Keratinocyte (primary cell): ENCODE measurements around the gene NUAK1. TPM values are rescaled to one million over a fixed set of nuclear protein-coding genes. Genes with fewer than 3 reads are reported as not detected.

Source experiments
- DNase-seq: peaks from one replicate; pipeline ENCODE4 v3.0.0-alpha.2; 2011; ENCODE audit warnings: low read depth, missing footprints, low spot score
- FAIRE-seq: peaks from 2 replicates; lab custom pipeline; 2011; peaks lifted over from hg19 to GRCh38; lab: Jason Lieb, UNC
- H2AFZ ChIP-seq: 2 replicates; pipeline ENCODE4 v1.6.0; 2012; ENCODE audit warnings: low read length, control low read depth, inconsistent platforms; ENCODE audit not compliant: control insufficient read depth
- H3K27ac ChIP-seq: 2 replicates; pipeline ENCODE4 v1.5.1; 2011; ENCODE audit warnings: low read length; ENCODE audit not compliant: control insufficient read depth, insufficient read depth
- H3K27me3 ChIP-seq: 3 replicates; pipeline ENCODE4 v1.6.0; 2011; ENCODE audit warnings: low read length; ENCODE audit not compliant: control insufficient read depth, insufficient read depth; ENCODE audit errors: extremely low read depth
- H3K36me3 ChIP-seq, 2 experiments: 2 replicates in 1 of 2; 3 replicates in 1 of 2; pipeline ENCODE4 v1.5.1; 2011; ENCODE audit warnings: low read length in 2 of 2, mild to moderate bottlenecking in 1 of 2; ENCODE audit not compliant: control insufficient read depth in 2 of 2, insufficient read depth in 2 of 2; ENCODE audit errors: extremely low read depth in 1 of 2
- H3K4me1 ChIP-seq: 3 replicates; pipeline ENCODE4 v1.5.1; 2011; ENCODE audit warnings: low read length; ENCODE audit not compliant: control insufficient read depth, insufficient read depth; ENCODE audit errors: extremely low read depth
- H3K4me2 ChIP-seq: 3 replicates; pipeline ENCODE4 v1.6.0; 2011; ENCODE audit warnings: low read depth, low read length; ENCODE audit not compliant: control insufficient read depth, insufficient read depth; ENCODE audit errors: extremely low read depth
- H3K4me3 ChIP-seq, 3 experiments: fragments of 200-600 bp in 1 of 3; sonication (generic) in 1 of 3; 2 replicates in 2 of 3; 3 replicates in 1 of 3; pipeline ENCODE4 v1.5.1; 2011 to 2016; ENCODE audit warnings: low read length in 3 of 3, mild to moderate bottlenecking in 3 of 3, control low read depth in 2 of 3, inconsistent platforms in 1 of 3, low read depth in 1 of 3, mixed read lengths in 1 of 3, mixed run types in 1 of 3, moderate library complexity in 1 of 3; ENCODE audit not compliant: control insufficient read depth in 2 of 3, insufficient read depth in 2 of 3; ENCODE audit errors: extremely low read depth in 1 of 3
- H3K79me2 ChIP-seq: 2 replicates; pipeline ENCODE4 v1.6.0; 2012; ENCODE audit warnings: low read length; ENCODE audit not compliant: control insufficient read depth, insufficient read depth
- H3K9ac ChIP-seq: 3 replicates; pipeline ENCODE4 v1.6.0; 2011; ENCODE audit warnings: low read length; ENCODE audit not compliant: control insufficient read depth, insufficient read depth; ENCODE audit errors: extremely low read depth
- H3K9me1 ChIP-seq: 3 replicates; pipeline ENCODE4 v1.6.0; 2011; ENCODE audit warnings: low read length; ENCODE audit not compliant: control insufficient read depth, insufficient read depth; ENCODE audit errors: extremely low read depth
- H3K9me3 ChIP-seq: 2 replicates; pipeline ENCODE4 v1.5.1; 2012; ENCODE audit warnings: low read depth, low read length; ENCODE audit not compliant: control insufficient read depth
- H4K20me1 ChIP-seq: 3 replicates; pipeline ENCODE4 v1.6.0; 2011; ENCODE audit warnings: low read length; ENCODE audit not compliant: control insufficient read depth, insufficient read depth; ENCODE audit errors: extremely low read depth
- CTCF ChIP-seq, 3 experiments: IDR thresholded peaks in 1 of 3; conservative IDR thresholded peaks in 1 of 3; optimal IDR thresholded peaks in 1 of 3; 2 replicates in 2 of 3; 3 replicates in 1 of 3; pipeline versions ENCODE3 to v1.5.1; 2011; ENCODE audit warnings: low read length in 3 of 3, mild to moderate bottlenecking in 3 of 3, moderate library complexity in 2 of 3, control low read depth in 1 of 3, inconsistent platforms in 1 of 3; ENCODE audit not compliant: insufficient read depth in 2 of 3; ENCODE audit errors: extremely low read depth in 1 of 3
- EZH2 ChIP-seq: IDR thresholded peaks from one replicate; pipeline ENCODE4 v1.6.1; 2012; ENCODE audit warnings: inconsistent platforms, mild to moderate bottlenecking, low read length, moderate library complexity
- dilution Hi-C: fragments of 300-500 bp; cut with MboI; formaldehyde crosslinking; loops from one replicate; pipeline ENCODE4 v1.7.0; 2020; ENCODE audit warnings: low sequenced_read_pairs; ENCODE audit not compliant: extremely low pct_ligation_motif_present
- polyA plus RNA-seq, 5 experiments: library from polyadenylated mRNA; depleted of rRNA in 3 of 5; stranded (reverse) in 3 of 5; stranded (forward) in 1 of 5; unstranded in 1 of 5; fragments of >200 nt; gene quantifications; 1 replicate in 1 of 5; 2 replicates in 3 of 5; 3 replicates in 1 of 5; pipeline versions ENCODE4 v1.2.1 to v1.2.3, GENCODE V29; 2011 to 2012; ENCODE audit warnings: missing spikeins in 2 of 5, low read depth in 1 of 5, low replicate concordance in 1 of 5

The NUAK1 gene
- polyA plus RNA-seq, 1 donor (not counting 4 experiments of a cell fraction or from before 2014, with no cell fraction given) = 12.3 TPM

- FAIRE-seq (peak; percentile 23), DNase-seq (no peak)
- H3K4me3 ChIP-seq = no peak overlapping the region
- H3K27ac ChIP-seq = peak overlapping the region; percentile 10
- H4K20me1 ChIP-seq = no peaks in the 10 kb centered on the region
- TF ChIP-seq CTCF (optimal IDR thresholded peaks at IDR 0.05 in 1 of 3, IDR thresholded peaks at IDR 0.05 in 1 of 3, conservative IDR thresholded peaks at IDR 0.05 in 1 of 3; ENCODE audit: extremely low read depth in 1 of 3, insufficient read depth in 2 of 3, low read length in 3 of 3) = no peak
- no peak for TF ChIP-seq EZH2
- H3K9me1 ChIP-seq = peaks cover 4% of the 10 kb centered on the region
- H3K4me2 ChIP-seq = no peak overlapping the region
- dilution Hi-C loops = no loop called here
- no peaks in the 10 kb centered on the region for H3K36me3 ChIP-seq
- H2AFZ ChIP-seq = no peak overlapping the region
- H3K9ac ChIP-seq = no peak overlapping the region
- H3K27me3 ChIP-seq = no peaks in the 10 kb centered on the region
- no peaks in the 10 kb centered on the region for H3K9me3 ChIP-seq
- H3K79me2 ChIP-seq = peaks cover 89% of the 10 kb centered on the region
- H3K4me1 ChIP-seq = peaks cover 24% of the 10 kb centered on the region
Observed at GRCh38 chr12:106127338-106128126, 11.2 kb downstream of the NUAK1 start.

- no peaks in the 10 kb centered on the region for H3K27me3 ChIP-seq
- TF ChIP-seq CTCF (optimal IDR thresholded peaks at IDR 0.05 in 1 of 3, IDR thresholded peaks at IDR 0.05 in 1 of 3, conservative IDR thresholded peaks at IDR 0.05 in 1 of 3; ENCODE audit: extremely low read depth in 1 of 3, insufficient read depth in 2 of 3, low read length in 3 of 3) (no peak), EZH2 (no peak)
- FAIRE-seq = no peak
- no peak overlapping the region for H3K4me2 ChIP-seq
- no peaks in the 10 kb centered on the region for H3K9me3 ChIP-seq
- dilution Hi-C loops = no loop called here
- H3K9me1 ChIP-seq = peaks cover 4% of the 10 kb centered on the region
- no peak overlapping the region for H2AFZ ChIP-seq
- no peak for DNase-seq
- peaks cover 89% of the 10 kb centered on the region for H3K79me2 ChIP-seq
- H3K4me1 ChIP-seq = peaks cover 16% of the 10 kb centered on the region
- peak overlapping the region; percentile 45 for H3K27ac ChIP-seq
- peak overlapping the region; percentile 22 for H3K9ac ChIP-seq
- peaks cover 0 to 1% of the 10 kb centered on the region in 2 experiments for H3K36me3 ChIP-seq
- no peak overlapping the region for H3K4me3 ChIP-seq
- no peaks in the 10 kb centered on the region for H4K20me1 ChIP-seq
Observed at GRCh38 chr12:106126441-106127337, 12.1 kb downstream of the NUAK1 start.
